Stimulated activated memory B cell treated with anti-CD40 and anti-IgM and Interleukin-4, amounts not matched to agents 10 μg/mL and 1 μg/mL and 100 μg/mL, for 72 hours (primary cell): ENCODE measurements around the gene HTATIP2.

ENCODE experiments used
- ATAC-seq: fragments of 150-1000 bp; cut with Tn5 transposase; 2 replicates; pipeline ENCODE4 v1.10.0; 2021
- H3K27ac Mint-ChIP-seq: one replicate; pipeline ENCODE4 v1.8.0; 2022; ENCODE audit warnings: mild to moderate bottlenecking, mixed read lengths
- H3K27me3 Mint-ChIP-seq: one replicate; pipeline ENCODE4 v1.8.0; 2022; ENCODE audit warnings: mixed read lengths
- H3K36me3 Mint-ChIP-seq: one replicate; pipeline ENCODE4 v1.8.0; 2022; ENCODE audit warnings: mixed read lengths
- H3K4me1 Mint-ChIP-seq: one replicate; pipeline ENCODE4 v1.8.0; 2022; ENCODE audit warnings: mixed read lengths
- H3K4me3 Mint-ChIP-seq: one replicate; pipeline ENCODE4 v1.8.0; 2022; ENCODE audit warnings: mild to moderate bottlenecking, moderate library complexity, mixed read lengths
- H3K9me3 Mint-ChIP-seq: one replicate; pipeline ENCODE4 v1.8.0; 2022; ENCODE audit warnings: mixed read lengths

HTATIP2 gene

GRCh38 chr11:20397281-20397680 lies 33.8 kb downstream of the HTATIP2 start:
- ATAC-seq: peak; percentile 45
- peaks cover 12% of the 10 kb centered on the region for H3K4me1 Mint-ChIP-seq
- H3K36me3 Mint-ChIP-seq: peaks cover 32% of the 10 kb centered on the region
- H3K9me3 Mint-ChIP-seq: no peaks in the 10 kb centered on the region
- no peak overlapping the region for H3K4me3 Mint-ChIP-seq
- H3K27ac Mint-ChIP-seq: no peak overlapping the region
- no peaks in the 10 kb centered on the region for H3K27me3 Mint-ChIP-seq

- Mint-ChIP-seq H3K27me3 (no peaks in the 10 kb centered on the region), H3K27ac (no peak overlapping the region)
- ATAC-seq: no peak
Measured at GRCh38 chr11:20399498-20399897, 36.0 kb downstream of the HTATIP2 start.

GRCh38 chr11:20403059-20403458 lies 39.5 kb downstream of the HTATIP2 start:
- H3K4me1 Mint-ChIP-seq: peaks cover 5% of the 10 kb centered on the region
- H3K4me3 Mint-ChIP-seq: no peak overlapping the region
- peaks cover 54% of the 10 kb centered on the region for H3K36me3 Mint-ChIP-seq
- H3K27me3 Mint-ChIP-seq: no peaks in the 10 kb centered on the region
- no peak for ATAC-seq
- no peak overlapping the region for H3K27ac Mint-ChIP-seq
- H3K9me3 Mint-ChIP-seq: no peaks in the 10 kb centered on the region

More at GRCh38 chr11:20399498-20399897, 36.0 kb downstream of the HTATIP2 start:
- no peak overlapping the region for H3K4me3 Mint-ChIP-seq
- H3K36me3 Mint-ChIP-seq: peaks cover 46% of the 10 kb centered on the region
- H3K4me1 Mint-ChIP-seq: peaks cover 12% of the 10 kb centered on the region
- H3K9me3 Mint-ChIP-seq: no peaks in the 10 kb centered on the region

GRCh38 chr11:20406484-20406883 lies 43.0 kb downstream of the HTATIP2 start:
- no peak for ATAC-seq
- no peak overlapping the region for H3K4me3 Mint-ChIP-seq
- no peak overlapping the region for H3K27ac Mint-ChIP-seq
- H3K27me3 Mint-ChIP-seq: no peaks in the 10 kb centered on the region
- H3K36me3 Mint-ChIP-seq: peaks cover 52% of the 10 kb centered on the region
- H3K4me1 Mint-ChIP-seq: no peaks in the 10 kb centered on the region
- H3K9me3 Mint-ChIP-seq: no peaks in the 10 kb centered on the region

- Mint-ChIP-seq H3K4me1 (no peaks in the 10 kb centered on the region), H3K4me3 (no peak overlapping the region), H3K27me3 (no peaks in the 10 kb centered on the region), H3K9me3 (no peaks in the 10 kb centered on the region), H3K36me3 (peaks cover 52% of the 10 kb centered on the region), H3K27ac (no peak overlapping the region)
- ATAC-seq: no peak
Measured at GRCh38 chr11:20407344-20407743, 43.8 kb downstream of the HTATIP2 start.

- Mint-ChIP-seq H3K4me1 (no peaks in the 10 kb centered on the region), H3K4me3 (no peak overlapping the region), H3K36me3 (peaks cover 82% of the 10 kb centered on the region), H3K27ac (no peak overlapping the region), H3K27me3 (no peaks in the 10 kb centered on the region), H3K9me3 (no peaks in the 10 kb centered on the region)
- ATAC-seq: no peak
Measured at GRCh38 chr11:20415432-20415831, 51.9 kb downstream of the HTATIP2 start.

- H3K4me3 Mint-ChIP-seq: no peak overlapping the region
- H3K27ac Mint-ChIP-seq: no peak overlapping the region
- H3K27me3 Mint-ChIP-seq: no peaks in the 10 kb centered on the region
- H3K4me1 Mint-ChIP-seq: peaks cover 5% of the 10 kb centered on the region
- ATAC-seq: no peak
- H3K9me3 Mint-ChIP-seq: no peaks in the 10 kb centered on the region
- peaks cover 80% of the 10 kb centered on the region for H3K36me3 Mint-ChIP-seq
Measured at GRCh38 chr11:20417771-20418170, 54.3 kb downstream of the HTATIP2 start.

GRCh38 chr11:20421946-20422345 lies 58.4 kb downstream of the HTATIP2 start:
- no peak overlapping the region for H3K4me3 Mint-ChIP-seq
- H3K9me3 Mint-ChIP-seq: no peaks in the 10 kb centered on the region
- H3K27me3 Mint-ChIP-seq: no peaks in the 10 kb centered on the region
- H3K4me1 Mint-ChIP-seq: peaks cover 5% of the 10 kb centered on the region
- ATAC-seq: no peak
- peak overlapping the region; percentile 53 for H3K27ac Mint-ChIP-seq
- H3K36me3 Mint-ChIP-seq: peaks cover 66% of the 10 kb centered on the region

GRCh38 chr11:20429216-20429615 lies 65.7 kb downstream of the HTATIP2 start:
- H3K36me3 Mint-ChIP-seq: peaks cover 43% of the 10 kb centered on the region
- ATAC-seq: no peak
- no peak overlapping the region for H3K4me3 Mint-ChIP-seq
- H3K4me1 Mint-ChIP-seq: no peaks in the 10 kb centered on the region
- no peaks in the 10 kb centered on the region for H3K27me3 Mint-ChIP-seq
- peak overlapping the region; percentile 6 for H3K27ac Mint-ChIP-seq
- no peaks in the 10 kb centered on the region for H3K9me3 Mint-ChIP-seq
